Measurements from ENCODE around the gene WDR76.

GRCh38 chr15:43852607-43853006 lies 25.8 kb downstream of the WDR76 start:
- TF ChIP-seq CTCF (IDR thresholded peaks at IDR 0.05) (no peak), POLR2A (IDR thresholded peaks at IDR 0.05) (no peak)

All from Peyer's patch (tissue), 4 donors.